ENCODE data around the gene CHTOP.

CHTOP gene

DNA sequence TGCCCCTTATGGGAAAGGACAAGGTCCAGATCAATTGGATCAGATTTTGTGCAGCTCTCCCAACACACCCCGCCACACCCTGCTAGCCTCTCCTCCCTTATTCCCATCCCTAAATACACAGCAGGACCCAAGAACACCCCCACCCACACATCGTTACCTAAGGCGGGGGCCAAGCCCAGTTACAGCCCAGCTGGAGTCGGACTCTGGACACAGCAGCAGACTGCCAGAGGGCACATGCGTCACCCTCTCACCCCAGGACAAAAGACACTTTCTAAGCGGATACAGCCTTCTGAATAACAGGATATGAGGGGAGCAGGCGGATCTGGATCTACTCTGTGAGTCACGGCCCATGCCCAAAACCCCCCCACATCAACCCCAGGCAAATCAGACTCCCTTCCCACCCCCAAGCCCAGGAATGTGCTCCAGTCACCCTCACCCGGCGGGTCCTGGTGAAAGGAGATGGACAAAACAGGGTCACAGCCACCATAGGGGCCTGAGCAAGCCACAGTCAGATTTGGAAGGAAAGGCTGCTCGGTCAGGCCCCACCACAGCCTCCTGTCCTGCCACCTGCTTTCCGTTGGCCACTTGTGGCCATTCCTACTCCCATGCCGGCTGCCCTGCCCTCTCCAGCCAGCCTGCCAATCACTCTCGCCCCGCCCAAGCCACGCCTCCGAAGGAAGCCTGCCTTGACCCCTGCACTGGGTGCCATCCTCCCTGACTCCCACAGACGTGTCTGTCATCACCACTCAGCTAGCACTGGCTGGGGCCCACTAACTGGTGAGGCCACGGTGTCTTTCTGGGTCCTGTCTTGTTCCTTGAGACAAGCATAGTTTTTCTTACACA lies 24.9 kb upstream of the CHTOP start:
- Mint-ChIP-seq H3K27me3 (ENCODE audit: low read depth) (no peaks in the 10 kb centered on the region), H3K27ac (no peak overlapping the region), H3K36me3 (ENCODE audit: low read depth) (no peaks in the 10 kb centered on the region), H3K4me3 (no peak overlapping the region), H3K4me1 (ENCODE audit: low read depth) (no peaks in the 10 kb centered on the region), H3K9me3 (no peaks in the 10 kb centered on the region)

- Mint-ChIP-seq H3K36me3 (ENCODE audit: low read depth) (no peaks in the 10 kb centered on the region), H3K27ac (peak overlapping the region; percentile 19), H3K4me1 (ENCODE audit: low read depth) (no peaks in the 10 kb centered on the region), H3K4me3 (no peak overlapping the region), H3K27me3 (ENCODE audit: low read depth) (no peaks in the 10 kb centered on the region), H3K9me3 (no peaks in the 10 kb centered on the region)
Observed at GRCh38 chr1:153609585-153609907, 24.3 kb upstream of the CHTOP start.

DNA sequence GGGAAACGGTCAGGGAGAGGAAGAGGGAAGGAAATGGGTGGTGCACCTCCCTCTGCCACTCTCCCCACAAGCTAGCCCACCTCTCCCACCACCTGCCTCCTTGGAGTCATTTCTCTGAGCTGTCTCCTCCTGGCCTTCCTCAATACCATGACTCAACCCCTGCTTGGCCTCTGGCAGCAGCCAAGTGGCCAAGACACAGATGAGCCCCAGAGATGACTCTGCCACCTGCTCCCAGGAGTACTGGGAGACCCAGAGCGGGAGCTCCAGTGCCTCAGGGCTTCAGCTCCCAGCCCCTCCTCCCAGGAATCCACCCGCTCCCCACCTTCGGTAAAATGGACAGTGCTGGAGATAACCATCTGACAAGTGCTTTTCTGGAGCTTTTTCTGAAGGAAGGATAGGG lies 23.5 kb upstream of the CHTOP start:
- Mint-ChIP-seq H3K9me3 (no peaks in the 10 kb centered on the region), H3K36me3 (ENCODE audit: low read depth) (no peaks in the 10 kb centered on the region), H3K27ac (no peak overlapping the region), H3K27me3 (ENCODE audit: low read depth) (no peaks in the 10 kb centered on the region), H3K4me1 (ENCODE audit: low read depth) (no peaks in the 10 kb centered on the region), H3K4me3 (no peak overlapping the region)

DNA sequence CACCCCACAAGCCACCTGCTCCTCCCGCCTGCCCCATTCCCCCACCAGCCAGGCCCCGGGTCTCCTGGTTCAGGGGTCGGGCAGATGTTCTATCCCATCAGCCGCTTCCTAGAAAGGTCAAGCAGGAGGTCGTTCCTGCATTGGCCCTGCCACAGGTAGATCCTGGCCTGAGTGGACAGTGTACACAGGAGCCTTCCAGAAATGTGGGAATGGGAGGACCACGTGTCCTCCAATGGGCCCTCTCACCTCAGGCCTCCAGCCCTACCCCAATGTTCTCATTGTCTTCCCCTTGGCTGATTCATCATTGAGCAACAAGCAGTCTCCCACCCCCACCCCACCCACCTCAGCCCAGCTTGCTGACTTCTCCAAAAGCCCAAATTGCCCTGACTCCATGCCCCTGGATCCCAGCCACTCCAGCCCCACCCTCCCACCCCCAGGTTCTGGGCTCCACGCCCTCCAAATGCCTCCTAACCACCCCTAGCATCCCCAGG lies 23.0 kb upstream of the CHTOP start:
- no peaks in the 10 kb centered on the region for H3K27me3 Mint-ChIP-seq (ENCODE audit: low read depth)
- H3K4me3 Mint-ChIP-seq = no peak overlapping the region
- H3K4me1 Mint-ChIP-seq (ENCODE audit: low read depth) = no peaks in the 10 kb centered on the region
- no peaks in the 10 kb centered on the region for H3K9me3 Mint-ChIP-seq
- no peaks in the 10 kb centered on the region for H3K36me3 Mint-ChIP-seq (ENCODE audit: low read depth)
- H3K27ac Mint-ChIP-seq = no peak overlapping the region

GRCh38 chr1:153611356-153611755 lies 22.5 kb upstream of the CHTOP start:
- no peaks in the 10 kb centered on the region for H3K36me3 Mint-ChIP-seq (ENCODE audit: low read depth)
- no peak overlapping the region for H3K27ac Mint-ChIP-seq
- H3K27me3 Mint-ChIP-seq (ENCODE audit: low read depth) = no peaks in the 10 kb centered on the region
- no peak overlapping the region for H3K4me3 Mint-ChIP-seq
- H3K9me3 Mint-ChIP-seq = no peaks in the 10 kb centered on the region
- H3K4me1 Mint-ChIP-seq (ENCODE audit: low read depth) = no peaks in the 10 kb centered on the region

- no peak overlapping the region for H3K4me3 Mint-ChIP-seq
- H3K9me3 Mint-ChIP-seq = no peaks in the 10 kb centered on the region
- H3K36me3 Mint-ChIP-seq (ENCODE audit: low read depth) = no peaks in the 10 kb centered on the region
- H3K27ac Mint-ChIP-seq = no peak overlapping the region
- no peaks in the 10 kb centered on the region for H3K27me3 Mint-ChIP-seq (ENCODE audit: low read depth)
- H3K4me1 Mint-ChIP-seq (ENCODE audit: low read depth) = no peaks in the 10 kb centered on the region
Observed at GRCh38 chr1:153612111-153612754, 21.6 kb upstream of the CHTOP start.

DNA sequence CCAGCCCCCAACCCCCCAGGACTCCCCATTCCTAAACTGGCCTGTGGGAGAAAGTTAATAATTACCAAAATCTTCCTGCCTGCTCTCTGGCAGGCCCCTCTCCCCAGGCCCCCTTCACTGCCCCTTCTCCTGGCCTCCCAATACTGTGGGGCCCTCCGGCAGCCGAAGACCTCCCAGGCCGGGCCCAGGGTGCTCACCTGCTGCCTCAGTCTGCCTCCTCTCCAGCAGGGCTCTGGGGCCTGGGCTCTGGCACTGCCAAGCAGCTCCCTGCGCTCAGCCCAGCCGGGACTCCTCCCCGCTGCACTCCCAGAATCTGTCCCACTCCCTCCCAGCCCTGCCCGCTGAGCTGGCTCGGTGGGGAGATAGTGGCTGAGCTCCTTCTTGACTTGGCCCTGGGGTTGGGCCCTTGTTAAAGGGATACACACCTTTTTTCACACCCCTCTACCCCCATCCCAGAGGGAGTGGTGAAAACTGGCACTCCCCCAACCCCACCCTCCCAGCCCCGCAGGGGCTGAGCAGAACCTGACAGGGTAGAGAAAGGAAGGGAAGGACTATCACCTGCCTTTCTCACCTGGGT lies 21.0 kb upstream of the CHTOP start, which contains the start of gene S100A16:
S100A16 (minus strand) TSS at position 383 of the 577 bp plus-strand sequence. CDS start 4,986 bp downstream, outside the sequence.
- peaks cover 4% of the 10 kb centered on the region for H3K4me1 Mint-ChIP-seq (ENCODE audit: low read depth)
- no peak within 1 kb of the TSS for H3K27ac Mint-ChIP-seq
- no peak within 1 kb of the TSS for H3K4me3 Mint-ChIP-seq
- no peaks in the 10 kb centered on the region for H3K9me3 Mint-ChIP-seq
- H3K36me3 Mint-ChIP-seq (ENCODE audit: low read depth) = no peaks in the 10 kb centered on the region
- H3K27me3 Mint-ChIP-seq (ENCODE audit: low read depth) = no peaks in the 10 kb centered on the region

- no peaks in the 10 kb centered on the region for H3K9me3 Mint-ChIP-seq
Observed at GRCh38 chr1:153613406-153613805, 20.5 kb upstream of the CHTOP start.

GRCh38 chr1:153614189-153614900 lies 19.5 kb upstream of the CHTOP start:
- no peaks in the 10 kb centered on the region for H3K36me3 Mint-ChIP-seq (ENCODE audit: low read depth)
- H3K27ac Mint-ChIP-seq = no peak overlapping the region
- no peak overlapping the region for H3K4me3 Mint-ChIP-seq
- H3K4me1 Mint-ChIP-seq (ENCODE audit: low read depth) = peaks cover 5% of the 10 kb centered on the region
- no peaks in the 10 kb centered on the region for H3K9me3 Mint-ChIP-seq
- no peaks in the 10 kb centered on the region for H3K27me3 Mint-ChIP-seq (ENCODE audit: low read depth)

More at GRCh38 chr1:153613406-153613805, 20.5 kb upstream of the CHTOP start:
- Mint-ChIP-seq H3K27ac (no peak overlapping the region), H3K36me3 (ENCODE audit: low read depth) (no peaks in the 10 kb centered on the region), H3K27me3 (ENCODE audit: low read depth) (no peaks in the 10 kb centered on the region), H3K4me1 (ENCODE audit: low read depth) (peaks cover 5% of the 10 kb centered on the region), H3K4me3 (no peak overlapping the region)

- Mint-ChIP-seq H3K9me3 (no peaks in the 10 kb centered on the region), H3K36me3 (ENCODE audit: low read depth) (no peaks in the 10 kb centered on the region), H3K27ac (no peak overlapping the region), H3K4me3 (no peak overlapping the region), H3K27me3 (ENCODE audit: low read depth) (no peaks in the 10 kb centered on the region), H3K4me1 (ENCODE audit: low read depth) (peaks cover 5% of the 10 kb centered on the region)
Observed at GRCh38 chr1:153614906-153615305, 19.0 kb upstream of the CHTOP start.

DNA sequence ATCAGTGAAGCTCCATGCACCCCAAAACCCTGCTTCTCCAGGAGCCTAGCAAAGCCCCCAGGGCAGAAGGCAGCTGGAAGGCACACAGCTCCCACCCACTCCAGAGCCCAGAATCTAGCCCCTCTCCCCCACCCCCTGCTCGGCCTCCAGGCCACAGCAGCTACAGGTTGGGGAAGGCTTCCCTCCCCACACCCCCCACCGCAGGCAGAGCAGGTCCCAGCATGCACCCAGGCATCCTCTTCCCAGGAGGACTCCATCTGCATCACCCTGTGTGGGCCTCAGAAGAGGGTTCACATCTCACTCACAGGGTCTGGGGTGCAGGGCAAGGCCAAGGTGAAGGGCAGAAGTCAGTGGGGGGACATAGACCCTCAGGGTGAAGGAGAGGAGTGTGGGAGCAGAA lies 18.5 kb upstream of the CHTOP start:
- H3K27me3 Mint-ChIP-seq (ENCODE audit: low read depth) = no peaks in the 10 kb centered on the region
- H3K9me3 Mint-ChIP-seq = no peaks in the 10 kb centered on the region
- H3K27ac Mint-ChIP-seq = no peak overlapping the region

DNA sequence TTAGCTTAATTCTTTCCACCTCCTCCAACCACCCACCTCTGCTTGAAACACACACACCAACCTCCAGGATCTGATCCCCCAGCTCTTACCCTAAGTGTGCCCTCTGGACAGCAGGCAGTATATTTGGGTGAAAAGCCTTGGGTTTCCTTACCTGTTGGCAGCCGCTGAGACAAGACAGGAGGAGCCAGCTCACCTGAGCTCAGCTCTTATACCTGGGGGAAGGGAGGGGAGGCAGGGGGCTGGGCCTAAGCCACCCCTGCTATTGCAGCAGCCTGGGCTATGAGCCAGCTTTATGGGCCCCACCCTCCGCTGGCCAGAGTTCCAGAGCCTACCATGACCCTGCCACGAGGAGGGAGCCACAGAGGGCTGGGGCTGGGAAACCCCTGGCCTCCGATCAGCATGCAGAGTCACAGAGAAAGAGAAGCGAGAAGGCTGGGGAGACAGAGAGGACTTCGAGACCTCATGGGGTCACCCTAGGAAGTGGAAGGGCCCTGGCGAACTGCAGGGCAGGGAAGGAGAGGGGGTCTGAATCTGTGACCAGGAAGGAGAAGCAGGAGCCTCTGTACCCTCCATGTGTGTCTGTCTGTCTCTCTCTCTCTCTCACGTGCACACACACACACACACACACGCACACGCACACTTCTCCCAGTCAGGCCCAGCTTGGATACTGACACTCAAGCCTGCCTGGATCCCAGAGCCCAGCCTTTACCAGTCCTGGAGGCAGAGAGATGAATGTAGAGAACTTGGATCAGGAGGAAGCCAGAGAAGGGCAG lies 17.5 kb upstream of the CHTOP start, which contains the start of gene S100A14:
S100A14 (minus strand) TSS at position 182 of the 773 bp plus-strand sequence. CDS start 467 bp downstream, outside the sequence.
- no peak within 1 kb of the TSS for H3K27ac Mint-ChIP-seq
- H3K4me3 Mint-ChIP-seq = no peak within 1 kb of the TSS
- H3K9me3 Mint-ChIP-seq = no peaks in the 10 kb centered on the region
- H3K27me3 Mint-ChIP-seq (ENCODE audit: low read depth) = no peaks in the 10 kb centered on the region
- no peaks in the 10 kb centered on the region for H3K36me3 Mint-ChIP-seq (ENCODE audit: low read depth)
- H3K4me1 Mint-ChIP-seq (ENCODE audit: low read depth) = peaks cover 5% of the 10 kb centered on the region

More for the DNA sequence above, 18.5 kb upstream of the CHTOP start:
- Mint-ChIP-seq H3K4me1 (ENCODE audit: low read depth) (peaks cover 5% of the 10 kb centered on the region), H3K36me3 (ENCODE audit: low read depth) (no peaks in the 10 kb centered on the region), H3K4me3 (no peak overlapping the region)

GRCh38 chr1:153616917-153617311 lies 17.0 kb upstream of the CHTOP start:
- H3K27ac Mint-ChIP-seq = no peak overlapping the region

GRCh38 chr1:153617663-153618062 lies 16.2 kb upstream of the CHTOP start:
- H3K36me3 Mint-ChIP-seq (ENCODE audit: low read depth) = no peaks in the 10 kb centered on the region
- H3K9me3 Mint-ChIP-seq = no peaks in the 10 kb centered on the region
- H3K4me3 Mint-ChIP-seq = no peak overlapping the region
- no peak overlapping the region for H3K27ac Mint-ChIP-seq
- peaks cover 5% of the 10 kb centered on the region for H3K4me1 Mint-ChIP-seq (ENCODE audit: low read depth)
- no peaks in the 10 kb centered on the region for H3K27me3 Mint-ChIP-seq (ENCODE audit: low read depth)

More at GRCh38 chr1:153616917-153617311, 17.0 kb upstream of the CHTOP start:
- H3K4me1 Mint-ChIP-seq (ENCODE audit: low read depth) = peaks cover 5% of the 10 kb centered on the region
- no peak overlapping the region for H3K4me3 Mint-ChIP-seq
- H3K27me3 Mint-ChIP-seq (ENCODE audit: low read depth) = no peaks in the 10 kb centered on the region
- no peaks in the 10 kb centered on the region for H3K36me3 Mint-ChIP-seq (ENCODE audit: low read depth)
- H3K9me3 Mint-ChIP-seq = no peaks in the 10 kb centered on the region

Measured in T-helper 1 cell treated with Interleukin-12 subunit alpha and Interleukin-12 subunit beta and Interleukin-4 antibody, amounts not matched to agents 30 μg/mL and 1 μg/mL, for 36 hours (primary cell).